HCT116 (cell line): ENCODE results near the gene FLNC.

ENCODE experiments used
- TF ChIP-seq, protein P1 (sequence below), 3 experiments: fragments of 200-600 bp in 1 of 3; sonication (generic) in 1 of 3; IDR thresholded peaks in 2 of 3; conservative IDR thresholded peaks in 1 of 3; 2 replicates each; pipeline ENCODE4 v1.5.1; 2012 to 2017; ENCODE audit warnings: low read depth in 2 of 3, low read length in 2 of 3, antibody characterized with exemption in 1 of 3, borderline replicate concordance in 1 of 3, control low read depth in 1 of 3, mild to moderate bottlenecking in 1 of 3, mixed read lengths in 1 of 3, mixed run types in 1 of 3, moderate library complexity in 1 of 3; ENCODE audit not compliant: insufficient read depth in 1 of 3
- TF ChIP-seq, protein P2 (sequence below): IDR thresholded peaks from 2 replicates; pipeline ENCODE4 v1.6.1; 2012; ENCODE audit warnings: low read depth

DNA sequence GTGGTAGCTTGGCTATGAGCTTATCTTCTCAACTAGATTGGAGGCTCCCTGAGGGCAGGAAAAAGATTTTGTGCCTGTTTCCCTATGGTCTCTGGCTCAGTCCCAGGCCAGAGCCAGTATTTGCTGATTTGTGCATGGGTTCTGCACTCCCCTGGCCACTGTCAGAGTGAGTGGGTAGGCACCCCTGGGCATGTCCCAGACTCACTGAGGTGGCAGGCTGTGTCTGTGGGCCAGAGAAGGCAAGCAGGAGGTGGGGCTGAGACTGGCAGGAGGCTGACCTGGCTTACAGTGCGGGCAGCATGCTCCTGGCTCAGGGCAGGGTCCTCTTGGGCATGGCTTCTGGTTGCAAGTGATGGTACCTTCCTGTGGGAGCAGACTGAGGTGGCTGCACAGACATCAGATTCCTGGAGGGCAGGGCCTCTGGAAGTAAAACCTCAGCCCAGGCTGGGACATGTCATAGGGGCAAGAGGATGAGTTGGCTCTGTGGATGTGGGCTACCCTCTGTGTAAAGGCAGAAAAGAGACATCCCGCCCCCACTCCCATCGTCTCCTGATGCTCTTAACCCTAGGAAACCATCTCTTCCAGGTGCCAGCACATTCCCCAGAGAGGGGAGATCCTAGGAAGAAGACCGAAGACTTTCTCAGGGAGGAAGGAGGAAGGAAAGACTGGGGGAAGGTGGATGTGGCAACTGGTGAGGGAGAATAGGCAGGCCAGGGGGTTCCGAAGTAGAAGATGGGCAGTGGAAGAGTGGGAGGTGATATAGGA is 76.0 kb downstream of the FLNC start:
- TF ChIP-seq, protein P1, sequence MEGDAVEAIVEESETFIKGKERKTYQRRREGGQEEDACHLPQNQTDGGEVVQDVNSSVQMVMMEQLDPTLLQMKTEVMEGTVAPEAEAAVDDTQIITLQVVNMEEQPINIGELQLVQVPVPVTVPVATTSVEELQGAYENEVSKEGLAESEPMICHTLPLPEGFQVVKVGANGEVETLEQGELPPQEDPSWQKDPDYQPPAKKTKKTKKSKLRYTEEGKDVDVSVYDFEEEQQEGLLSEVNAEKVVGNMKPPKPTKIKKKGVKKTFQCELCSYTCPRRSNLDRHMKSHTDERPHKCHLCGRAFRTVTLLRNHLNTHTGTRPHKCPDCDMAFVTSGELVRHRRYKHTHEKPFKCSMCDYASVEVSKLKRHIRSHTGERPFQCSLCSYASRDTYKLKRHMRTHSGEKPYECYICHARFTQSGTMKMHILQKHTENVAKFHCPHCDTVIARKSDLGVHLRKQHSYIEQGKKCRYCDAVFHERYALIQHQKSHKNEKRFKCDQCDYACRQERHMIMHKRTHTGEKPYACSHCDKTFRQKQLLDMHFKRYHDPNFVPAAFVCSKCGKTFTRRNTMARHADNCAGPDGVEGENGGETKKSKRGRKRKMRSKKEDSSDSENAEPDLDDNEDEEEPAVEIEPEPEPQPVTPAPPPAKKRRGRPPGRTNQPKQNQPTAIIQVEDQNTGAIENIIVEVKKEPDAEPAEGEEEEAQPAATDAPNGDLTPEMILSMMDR (IDR thresholded peaks at IDR 0.05 in 2 of 3, conservative IDR thresholded peaks at IDR 0.05 in 1 of 3; ENCODE audit: borderline replicate concordance in 1 of 3, insufficient read depth in 1 of 3, low read depth in 2 of 3, low read length in 2 of 3) = no peak
- TF ChIP-seq, protein P2, sequence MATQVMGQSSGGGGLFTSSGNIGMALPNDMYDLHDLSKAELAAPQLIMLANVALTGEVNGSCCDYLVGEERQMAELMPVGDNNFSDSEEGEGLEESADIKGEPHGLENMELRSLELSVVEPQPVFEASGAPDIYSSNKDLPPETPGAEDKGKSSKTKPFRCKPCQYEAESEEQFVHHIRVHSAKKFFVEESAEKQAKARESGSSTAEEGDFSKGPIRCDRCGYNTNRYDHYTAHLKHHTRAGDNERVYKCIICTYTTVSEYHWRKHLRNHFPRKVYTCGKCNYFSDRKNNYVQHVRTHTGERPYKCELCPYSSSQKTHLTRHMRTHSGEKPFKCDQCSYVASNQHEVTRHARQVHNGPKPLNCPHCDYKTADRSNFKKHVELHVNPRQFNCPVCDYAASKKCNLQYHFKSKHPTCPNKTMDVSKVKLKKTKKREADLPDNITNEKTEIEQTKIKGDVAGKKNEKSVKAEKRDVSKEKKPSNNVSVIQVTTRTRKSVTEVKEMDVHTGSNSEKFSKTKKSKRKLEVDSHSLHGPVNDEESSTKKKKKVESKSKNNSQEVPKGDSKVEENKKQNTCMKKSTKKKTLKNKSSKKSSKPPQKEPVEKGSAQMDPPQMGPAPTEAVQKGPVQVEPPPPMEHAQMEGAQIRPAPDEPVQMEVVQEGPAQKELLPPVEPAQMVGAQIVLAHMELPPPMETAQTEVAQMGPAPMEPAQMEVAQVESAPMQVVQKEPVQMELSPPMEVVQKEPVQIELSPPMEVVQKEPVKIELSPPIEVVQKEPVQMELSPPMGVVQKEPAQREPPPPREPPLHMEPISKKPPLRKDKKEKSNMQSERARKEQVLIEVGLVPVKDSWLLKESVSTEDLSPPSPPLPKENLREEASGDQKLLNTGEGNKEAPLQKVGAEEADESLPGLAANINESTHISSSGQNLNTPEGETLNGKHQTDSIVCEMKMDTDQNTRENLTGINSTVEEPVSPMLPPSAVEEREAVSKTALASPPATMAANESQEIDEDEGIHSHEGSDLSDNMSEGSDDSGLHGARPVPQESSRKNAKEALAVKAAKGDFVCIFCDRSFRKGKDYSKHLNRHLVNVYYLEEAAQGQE = no peak
